Smooth muscle cell (in vitro differentiated cells): ENCODE data around the gene CLDN18. TPM values are rescaled to one million over a fixed set of nuclear protein-coding genes. Genes with fewer than 3 reads are reported as not detected.

ENCODE experiments used
- DNase-seq: peaks from one replicate; lab custom pipeline; 2025; ENCODE audit not compliant: unreplicated experiment; lab: John Stamatoyannopoulos, UW
- H2AFZ ChIP-seq: fragments of 200-600 bp; sonication (generic); 2 replicates; pipeline ENCODE4 v1.6.0; 2016; ENCODE audit warnings: antibody characterized with exemption, low read depth, mild to moderate bottlenecking
- H3F3A ChIP-seq: fragments of 200-600 bp; sonication (generic); 2 replicates; pipeline ENCODE4 v1.6.0; 2017; ENCODE audit warnings: antibody characterized with exemption, low read depth
- H3K27ac ChIP-seq: fragments of 200-600 bp; sonication (generic); 2 replicates; pipeline ENCODE4 v1.5.1; 2016; ENCODE audit warnings: low read depth, mild to moderate bottlenecking
- H3K27me3 ChIP-seq: fragments of 200-600 bp; sonication (generic); 2 replicates; pipeline ENCODE4 v1.6.1; 2016; ENCODE audit warnings: low read depth, mild to moderate bottlenecking
- H3K36me3 ChIP-seq: fragments of 200-600 bp; sonication (generic); 2 replicates; pipeline ENCODE4 v1.5.1; 2016; ENCODE audit warnings: low read depth
- H3K4me1 ChIP-seq: fragments of 200-600 bp; sonication (generic); 2 replicates; pipeline ENCODE4 v1.5.1; 2016; ENCODE audit warnings: low read depth
- H3K4me2 ChIP-seq: fragments of 200-600 bp; sonication (generic); 2 replicates; pipeline ENCODE4 v1.6.0; 2016; ENCODE audit warnings: mild to moderate bottlenecking
- H3K4me3 ChIP-seq: fragments of 200-600 bp; sonication (generic); 2 replicates; pipeline ENCODE4 v1.5.1; 2016; ENCODE audit warnings: mild to moderate bottlenecking
- H3K79me2 ChIP-seq: fragments of 200-600 bp; sonication (generic); 2 replicates; pipeline ENCODE4 v1.6.0; 2016; ENCODE audit warnings: low read depth, mild to moderate bottlenecking
- H3K9ac ChIP-seq: fragments of 200-600 bp; sonication (generic); 2 replicates; pipeline ENCODE4 v1.6.0; 2016; ENCODE audit warnings: low read depth
- H3K9me3 ChIP-seq: fragments of 200-600 bp; sonication (generic); replicated peaks from 2 replicates; pipeline ENCODE4 v1.5.1; 2016; ENCODE audit warnings: low read depth
- H4K20me1 ChIP-seq: fragments of 200-600 bp; sonication (generic); 2 replicates; pipeline ENCODE4 v1.6.0; 2016; ENCODE audit warnings: low read depth
- WGBS: methylation state at CpG from one replicate; pipeline ENCODE4 v1.1.7; 2016; ENCODE audit warnings: low lambda C conversion rate; 5-methylcytosine and 5-hydroxymethylcytosine counted together
- polyA plus RNA-seq: library from polyadenylated mRNA; unstranded; fragments of >200 nt; fragmentation: Nextera tagmentation; extraction: Ambion mirVana; gene quantifications from 2 replicates; pipeline ENCODE4 v1.2.1, GENCODE V29; 2016
- total RNA-seq: library from RNA; depleted of rRNA; stranded (reverse); fragments of >200 nt; gene quantifications from 2 replicates; pipeline ENCODE4 v1.2.3, GENCODE V29; 2014
- TF ChIP-seq, protein P1 (sequence below): fragments of 200-600 bp; sonication (generic); IDR thresholded peaks from 2 replicates; pipeline ENCODE4 v1.5.1; 2017; ENCODE audit warnings: borderline replicate concordance, mild to moderate bottlenecking, antibody characterized with exemption; ENCODE audit not compliant: insufficient read depth, poor library complexity, severe bottlenecking

The CLDN18 gene
- total RNA-seq = not detected in 2 replicates
- polyA plus RNA-seq = 0.11 and 0.66 TPM in 2 replicates

DNA sequence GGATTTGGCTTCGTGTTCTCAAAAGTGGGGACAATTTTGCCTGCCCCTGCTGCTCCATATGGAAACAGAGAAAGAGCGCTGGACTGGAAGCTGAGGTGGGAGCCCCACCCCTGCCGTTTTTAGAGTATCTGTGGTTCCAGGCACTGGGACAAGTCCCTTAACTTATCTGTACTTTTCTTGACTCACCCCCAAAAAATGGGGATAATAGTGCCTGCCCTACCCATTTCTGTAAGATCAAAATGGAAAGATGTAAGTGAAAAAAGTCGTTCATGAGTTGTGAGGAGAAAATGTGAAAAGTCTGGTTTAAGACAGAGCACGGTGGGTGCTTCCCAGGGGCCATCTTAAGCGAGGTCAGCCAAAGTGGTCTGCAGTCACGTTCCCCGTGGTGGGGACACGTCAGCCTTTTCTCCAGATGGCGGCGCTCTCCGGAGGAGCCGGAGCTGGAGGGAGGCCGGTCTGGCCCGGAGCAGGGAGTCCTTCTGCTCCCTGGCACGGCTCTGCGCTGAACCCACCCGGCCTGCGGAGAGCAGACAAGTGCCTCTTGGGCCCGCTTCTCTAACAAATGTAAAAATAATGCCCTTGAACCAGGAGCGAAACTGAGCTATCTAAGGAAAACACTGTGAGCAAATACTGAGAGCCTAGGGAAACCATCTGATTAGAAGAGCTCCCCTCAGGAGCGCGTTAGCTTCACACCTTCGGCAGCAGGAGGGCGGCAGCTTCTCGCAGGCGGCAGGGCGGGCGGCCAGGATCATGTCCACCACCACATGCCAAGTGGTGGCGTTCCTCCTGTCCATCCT, at the start of gene CLDN18:
TSS of gene CLDN18 (plus strand) at position 690 of the 797 bp plus-strand sequence. CDS start at position 751, 61 bp downstream.
- Histone ChIP-seq H2AFZ (no peak within 1 kb of the TSS), H3K79me2 (no peaks in the 10 kb centered on the region), H3K4me3 (no peak within 1 kb of the TSS), H3F3A (no peaks in the 10 kb centered on the region), H3K4me1 (no peaks in the 10 kb centered on the region), H3K27ac (no peak within 1 kb of the TSS), H3K4me2 (peak within 1 kb of the TSS; percentile 12), H3K9ac (no peak within 1 kb of the TSS), H3K27me3 (no peaks in the 10 kb centered on the region), H4K20me1 (no peaks in the 10 kb centered on the region), H3K36me3 (no peaks in the 10 kb centered on the region), H3K9me3 (no peaks in the 10 kb centered on the region)
- WGBS = 89% methylated on average over 30 of the region's 30 CpGs
- no peak for DNase-seq
- TF ChIP-seq, protein P1, sequence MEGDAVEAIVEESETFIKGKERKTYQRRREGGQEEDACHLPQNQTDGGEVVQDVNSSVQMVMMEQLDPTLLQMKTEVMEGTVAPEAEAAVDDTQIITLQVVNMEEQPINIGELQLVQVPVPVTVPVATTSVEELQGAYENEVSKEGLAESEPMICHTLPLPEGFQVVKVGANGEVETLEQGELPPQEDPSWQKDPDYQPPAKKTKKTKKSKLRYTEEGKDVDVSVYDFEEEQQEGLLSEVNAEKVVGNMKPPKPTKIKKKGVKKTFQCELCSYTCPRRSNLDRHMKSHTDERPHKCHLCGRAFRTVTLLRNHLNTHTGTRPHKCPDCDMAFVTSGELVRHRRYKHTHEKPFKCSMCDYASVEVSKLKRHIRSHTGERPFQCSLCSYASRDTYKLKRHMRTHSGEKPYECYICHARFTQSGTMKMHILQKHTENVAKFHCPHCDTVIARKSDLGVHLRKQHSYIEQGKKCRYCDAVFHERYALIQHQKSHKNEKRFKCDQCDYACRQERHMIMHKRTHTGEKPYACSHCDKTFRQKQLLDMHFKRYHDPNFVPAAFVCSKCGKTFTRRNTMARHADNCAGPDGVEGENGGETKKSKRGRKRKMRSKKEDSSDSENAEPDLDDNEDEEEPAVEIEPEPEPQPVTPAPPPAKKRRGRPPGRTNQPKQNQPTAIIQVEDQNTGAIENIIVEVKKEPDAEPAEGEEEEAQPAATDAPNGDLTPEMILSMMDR = no peak

DNA sequence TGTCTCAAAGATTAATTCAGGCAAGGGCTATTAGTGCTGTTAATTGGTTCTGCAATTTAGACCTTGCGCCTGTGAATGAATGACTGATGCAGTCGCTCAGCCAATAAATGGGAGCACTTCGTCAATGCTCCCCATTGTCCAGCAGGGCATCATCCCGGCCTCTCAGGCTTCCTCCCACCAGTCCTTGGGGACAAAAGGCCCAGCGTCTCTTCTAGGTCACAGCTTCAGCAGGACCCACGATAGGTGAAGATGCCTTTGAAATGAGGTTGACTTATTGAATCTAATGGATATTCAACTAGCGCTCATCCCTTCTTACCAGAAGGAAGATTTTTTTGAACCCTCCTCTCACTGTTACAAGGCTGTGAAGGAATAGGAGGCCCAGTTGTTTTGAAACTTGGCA, 47.7 kb upstream of the CLDN18 start:
- peaks cover 8% of the 10 kb centered on the region for H3K4me1 ChIP-seq
- H3K9me3 ChIP-seq = no peaks in the 10 kb centered on the region
- no peak overlapping the region for H3K27ac ChIP-seq
- H3K4me3 ChIP-seq = no peak overlapping the region
- H3K36me3 ChIP-seq = no peaks in the 10 kb centered on the region
- WGBS = 99% methylated on average over 7 of the region's 7 CpGs
- TF ChIP-seq, protein P1 = no peak
- H3K79me2 ChIP-seq = no peaks in the 10 kb centered on the region
- H2AFZ ChIP-seq = no peak overlapping the region
- H3K27me3 ChIP-seq = no peaks in the 10 kb centered on the region
- no peak for DNase-seq
- H4K20me1 ChIP-seq = no peaks in the 10 kb centered on the region
- no peak overlapping the region for H3K4me2 ChIP-seq
- H3K9ac ChIP-seq = no peak overlapping the region
- peaks cover 7% of the 10 kb centered on the region for H3F3A ChIP-seq

DNA sequence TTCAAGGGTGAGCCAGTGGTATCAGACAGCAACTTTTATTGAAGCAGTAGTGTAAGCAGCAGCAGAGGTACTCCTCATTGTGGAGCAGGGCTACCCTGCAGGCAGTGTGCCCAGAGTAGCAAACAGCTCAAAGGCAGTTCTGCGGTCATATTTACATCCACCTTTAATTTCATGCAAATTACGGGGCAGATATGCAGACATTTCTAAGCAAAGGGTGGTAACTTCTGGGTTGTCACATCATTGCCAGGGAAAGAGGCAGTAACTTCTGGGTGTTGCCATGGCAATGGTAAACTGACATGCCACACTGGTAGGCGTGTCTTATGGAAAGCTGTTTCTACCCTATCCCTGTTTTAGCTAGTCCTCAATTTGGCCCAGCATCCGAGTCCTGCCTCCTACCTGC, 46.5 kb upstream of the CLDN18 start:
- H2AFZ ChIP-seq = no peak overlapping the region
- no peak overlapping the region for H3K27ac ChIP-seq
- WGBS = 94% methylated on average over 4 of the region's 4 CpGs
- no peak overlapping the region for H3K4me3 ChIP-seq
- H3K9me3 ChIP-seq = no peaks in the 10 kb centered on the region
- peaks cover 7% of the 10 kb centered on the region for H3F3A ChIP-seq
- H3K79me2 ChIP-seq = no peaks in the 10 kb centered on the region
- H3K4me2 ChIP-seq = no peak overlapping the region
- no peaks in the 10 kb centered on the region for H3K27me3 ChIP-seq
- no peak overlapping the region for H3K9ac ChIP-seq
- DNase-seq = no peak
- H4K20me1 ChIP-seq = no peaks in the 10 kb centered on the region
- H3K36me3 ChIP-seq = no peaks in the 10 kb centered on the region
- TF ChIP-seq, protein P1 = no peak
- H3K4me1 ChIP-seq = peaks cover 5% of the 10 kb centered on the region
